ENCODE results near the gene TGM5. TPM values are rescaled to one million over a fixed set of nuclear protein-coding genes. Genes with fewer than 3 reads are reported as not detected.
"Not testable (repeated sequence)": the region's sequence is repeated elsewhere in the genome, so short reads cannot be mapped to it uniquely, and the experiment has no call there.

TGM5 gene
- polyA plus RNA-seq, 1 donor, result 0.08 TPM

DNA sequence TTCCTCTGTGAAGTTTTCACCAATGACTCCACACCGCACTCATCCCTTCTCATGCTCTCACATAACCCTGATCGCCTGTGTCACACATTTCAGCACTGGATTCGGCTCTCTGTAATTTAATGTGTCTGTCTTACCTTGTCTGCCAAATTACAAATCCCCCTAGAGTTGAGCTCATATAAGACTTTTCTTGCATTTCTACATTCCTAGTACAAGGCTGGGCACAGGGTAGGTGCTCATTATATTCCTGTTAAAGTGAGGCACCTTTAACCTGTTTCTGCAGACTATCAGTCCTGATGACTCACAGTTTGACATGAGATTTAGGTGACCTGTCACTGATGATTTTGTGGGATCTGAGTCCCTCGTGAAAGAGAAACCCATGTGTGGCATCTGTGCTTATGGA, 22.6 kb downstream of the TGM5 start:
- no peak for DNase-seq

DNA sequence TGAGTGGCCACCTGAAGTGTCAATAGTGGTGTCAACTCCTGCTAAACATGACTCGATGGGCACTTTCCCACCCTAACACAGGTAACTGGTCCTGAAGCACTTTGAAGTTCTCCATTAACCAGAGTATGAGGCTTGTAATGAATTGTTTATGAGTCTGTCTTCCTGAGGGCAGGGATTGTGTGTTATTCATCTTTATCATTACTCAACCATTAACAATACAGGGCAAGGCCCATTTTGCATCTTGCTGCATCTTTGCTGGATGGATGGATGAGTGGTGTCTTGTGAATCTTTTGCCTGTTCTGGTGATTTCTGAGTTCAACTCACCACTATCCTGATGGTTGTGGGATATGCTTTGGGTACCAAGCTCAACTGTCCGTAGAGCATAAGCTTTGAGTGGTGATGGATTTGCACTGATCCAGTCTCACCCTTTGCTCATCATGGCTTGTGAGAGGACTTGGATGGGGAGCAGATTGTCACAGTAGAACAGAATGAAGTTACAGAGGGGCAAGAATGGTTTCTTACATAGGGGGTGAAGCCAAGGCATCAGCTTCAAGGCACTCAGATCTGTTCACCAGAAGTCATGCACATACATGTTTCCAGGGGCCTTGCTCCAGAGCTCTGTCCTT, 23.6 kb downstream of the TGM5 start:
- DNase-seq, result no peak

DNA sequence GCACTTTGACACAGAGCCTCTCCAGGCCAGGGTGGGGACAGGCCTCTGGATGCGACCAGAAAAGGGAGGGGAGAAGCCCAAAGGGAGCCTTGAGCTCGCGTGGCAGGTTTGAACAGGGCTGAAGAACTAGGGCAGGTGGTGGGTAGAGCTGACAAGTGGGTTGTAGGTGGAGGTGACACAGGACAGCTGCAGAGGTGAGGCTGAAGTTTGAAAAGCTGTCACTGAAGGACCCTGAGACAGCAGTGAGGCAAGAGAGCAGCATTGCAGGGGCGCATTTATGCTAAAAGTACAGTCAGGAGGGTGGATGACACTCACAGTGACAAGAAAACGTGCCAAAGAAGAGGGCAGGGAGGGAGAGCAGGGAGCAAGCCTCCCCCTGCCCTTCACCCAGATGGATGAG, 24.1 kb downstream of the TGM5 start:
- DNase-seq, result no peak

DNA sequence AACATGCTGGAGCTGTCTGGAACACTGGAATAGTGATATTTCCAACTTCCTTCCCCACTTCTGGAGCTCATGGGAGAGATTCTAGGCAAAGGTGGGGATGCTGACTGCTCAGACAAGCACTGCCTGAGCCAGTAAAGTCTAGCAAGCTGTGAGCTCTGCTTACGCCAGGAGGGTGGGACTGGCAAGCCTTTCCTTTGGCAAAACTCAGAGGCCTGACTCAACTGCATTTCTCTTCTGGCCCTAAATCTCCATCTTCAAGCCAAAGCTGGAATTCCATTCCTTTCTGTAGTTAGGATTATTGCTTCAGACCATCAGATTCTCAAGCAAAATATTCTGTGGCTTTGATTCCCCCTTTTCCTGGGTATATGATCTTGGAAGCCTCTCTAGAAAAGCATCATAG, 25.6 kb downstream of the TGM5 start:
- peak; percentile 89 for DNase-seq

DNA sequence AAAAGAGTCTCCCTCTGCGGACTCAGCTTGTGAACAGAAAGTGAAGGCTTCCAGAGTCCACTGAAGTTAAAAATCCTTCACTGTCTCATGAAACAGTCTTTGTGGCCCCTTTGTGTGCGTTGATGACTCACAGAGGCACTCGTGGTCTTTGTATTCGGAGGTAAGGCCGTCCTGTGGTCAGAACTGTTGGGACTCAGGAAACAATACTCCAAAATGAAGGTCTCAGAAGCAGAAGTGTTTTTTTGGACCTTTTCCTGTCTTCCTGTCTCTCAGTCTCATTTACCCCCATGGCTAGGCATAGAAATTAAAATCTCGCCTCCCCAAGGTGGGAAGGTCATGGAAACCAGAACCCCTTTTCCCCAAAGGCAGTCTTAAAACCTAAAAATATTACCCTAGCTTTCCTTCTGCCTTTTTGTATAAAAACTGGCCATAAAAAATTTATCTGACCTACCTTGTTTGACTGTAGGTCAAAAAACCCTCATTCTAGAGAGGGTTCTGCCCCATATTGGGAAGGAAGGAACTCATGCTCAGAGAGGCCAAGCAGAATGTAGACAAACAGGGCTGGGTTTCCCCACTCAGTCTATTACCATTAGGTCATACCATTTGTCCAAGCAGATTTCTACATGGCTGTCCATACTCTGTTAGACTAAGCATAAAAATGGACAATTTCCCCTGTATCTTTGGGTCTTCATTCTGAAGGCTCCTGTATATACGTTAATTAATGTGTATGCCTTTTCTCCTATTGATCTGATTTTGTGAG, 26.8 kb downstream of the TGM5 start:
- no peak for DNase-seq

DNA sequence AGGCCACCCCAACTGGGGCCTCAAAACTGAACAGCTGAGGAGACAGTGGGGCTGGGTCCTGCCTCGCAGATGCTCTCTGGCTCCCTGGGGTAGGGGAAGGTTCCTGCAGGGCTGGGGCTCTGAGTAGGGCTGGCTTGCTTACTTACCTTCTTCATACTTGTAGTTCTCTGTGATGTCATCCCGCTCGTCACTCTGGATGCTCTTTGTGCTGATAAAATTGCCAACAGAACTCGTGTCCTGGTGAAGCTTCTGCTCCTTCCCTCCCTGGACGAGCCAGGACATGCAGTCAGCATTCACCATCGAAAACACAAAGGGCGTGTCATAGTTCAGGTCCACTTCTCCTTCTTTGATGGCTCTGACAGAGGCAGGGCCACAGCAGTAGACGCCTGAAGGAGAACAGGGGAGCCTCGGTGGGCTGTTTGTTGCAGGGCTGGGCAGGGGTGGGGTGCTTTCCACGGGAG, 28.0 kb downstream of the TGM5 start:
- DNase-seq, result no peak

DNA sequence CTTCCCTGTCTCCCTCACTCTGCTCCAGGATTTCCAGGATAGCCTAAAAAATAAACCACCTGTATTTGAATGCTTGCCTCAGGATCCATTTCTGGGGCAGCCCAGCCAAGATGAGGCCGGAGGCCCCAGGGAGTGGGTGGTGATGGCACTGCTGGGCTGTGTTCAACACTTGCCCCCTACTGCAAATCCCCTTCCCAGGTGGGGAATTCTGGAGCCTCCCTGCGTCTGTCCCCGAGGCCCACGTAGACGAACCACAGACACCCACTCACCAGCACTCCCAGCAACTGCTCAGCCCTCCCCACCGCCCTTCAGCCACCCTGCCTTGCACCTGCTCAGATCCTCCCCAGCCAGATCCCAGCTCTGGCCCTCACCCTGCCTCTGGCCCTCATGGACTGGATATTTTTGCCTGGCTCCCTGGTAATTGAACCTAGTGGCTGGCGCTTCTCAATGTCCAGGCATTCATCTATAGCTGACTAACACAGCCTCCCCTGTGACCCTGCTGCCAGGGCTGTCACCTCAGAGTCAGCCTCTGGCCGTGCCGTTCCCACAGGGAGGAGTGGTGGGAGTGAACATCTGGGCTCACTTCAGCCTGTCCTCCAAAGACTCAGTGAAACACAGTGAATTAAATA, 28.8 kb downstream of the TGM5 start:
- no peak for DNase-seq

DNA sequence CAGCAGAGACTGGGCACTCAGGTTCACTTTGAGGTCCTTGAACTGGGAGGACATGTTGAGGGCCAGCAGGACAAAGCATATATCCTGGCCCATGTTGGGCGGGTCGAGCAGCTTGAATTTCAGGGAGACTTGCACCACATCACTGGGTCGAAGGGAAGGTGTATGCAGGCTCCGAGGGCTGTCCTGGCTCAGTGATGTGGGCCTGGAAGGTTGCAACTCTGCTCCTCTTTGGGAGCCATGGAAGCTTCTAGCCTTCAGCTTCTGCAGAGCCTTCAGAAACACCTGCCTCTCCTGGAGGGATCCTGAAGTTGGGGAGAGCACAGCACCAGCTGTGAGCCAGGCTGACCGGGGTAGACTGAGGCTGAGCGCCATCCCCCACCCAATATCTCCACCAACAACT, 31.2 kb downstream of the TGM5 start:
- DNase-seq, result no peak

DNA sequence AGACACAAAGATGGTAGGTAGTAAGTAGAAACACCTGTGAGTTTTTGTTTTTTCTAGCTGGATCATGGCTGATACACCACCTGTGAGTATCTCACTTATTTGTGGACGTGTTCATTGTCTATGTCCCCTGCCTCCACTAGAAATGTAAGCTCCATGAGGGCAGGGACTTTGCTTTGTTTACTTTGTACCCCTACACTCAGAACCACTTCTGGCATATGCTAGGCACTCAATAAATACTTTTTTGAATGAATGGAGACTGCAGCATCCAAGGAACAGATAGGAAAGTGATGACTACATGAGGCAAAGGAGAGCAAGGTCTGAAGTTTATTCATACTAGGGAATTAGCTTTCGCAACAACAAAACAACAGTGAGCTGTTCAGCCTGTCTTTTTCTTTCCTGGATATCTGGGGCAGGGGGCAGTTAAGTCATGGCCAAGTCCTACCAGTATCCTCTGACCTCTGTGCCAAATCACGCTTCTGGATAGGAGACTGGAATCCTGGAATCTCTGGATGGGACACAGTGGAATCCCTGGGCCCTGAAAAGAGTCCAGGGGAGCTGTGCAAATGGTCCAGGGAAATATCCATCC, 34.3 kb downstream of the TGM5 start:
- no peak for DNase-seq

DNA sequence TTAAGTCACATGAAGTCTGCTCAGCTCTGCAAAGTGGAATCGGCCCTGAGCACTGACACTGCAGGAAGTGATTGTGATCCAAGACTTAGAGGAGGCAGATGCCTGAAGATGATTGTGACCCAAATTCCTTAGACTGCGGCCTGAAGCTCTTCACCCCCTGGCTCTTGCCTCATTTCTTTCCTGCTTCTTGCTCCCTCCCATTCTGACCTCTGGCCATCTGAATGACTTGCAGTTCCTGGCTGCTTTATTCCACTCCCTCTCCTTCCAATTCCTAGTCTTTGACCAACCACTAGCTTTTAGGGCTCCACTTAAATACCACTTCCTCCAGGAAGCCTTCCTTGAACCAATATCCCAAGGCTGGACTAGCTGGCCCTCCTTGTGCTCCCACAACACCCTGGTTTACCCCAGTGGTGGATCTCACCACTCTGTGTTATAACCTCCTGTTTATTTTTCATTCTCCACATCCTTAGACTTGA, 36.0 kb downstream of the TGM5 start:
- no peak for DNase-seq

DNA sequence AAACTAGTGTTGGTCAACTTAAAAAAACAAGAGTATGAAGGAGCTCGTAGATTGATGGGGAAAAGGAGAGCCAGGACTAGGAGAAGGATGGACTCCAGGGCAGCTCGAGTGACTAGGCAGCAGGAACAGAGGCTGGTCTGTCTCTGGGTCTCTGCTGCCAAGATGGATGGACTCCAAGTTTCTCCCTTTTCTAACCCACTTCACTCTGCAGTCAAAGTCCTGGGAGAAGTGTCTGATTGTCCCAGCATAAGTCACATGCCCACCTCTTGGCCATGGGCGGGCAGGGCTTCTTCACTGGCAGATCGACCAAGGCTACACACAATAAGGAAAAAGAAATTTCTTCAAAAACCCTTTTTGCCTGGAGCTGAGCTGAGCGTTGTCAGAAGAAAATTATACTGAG, 36.8 kb downstream of the TGM5 start:
- DNase-seq, result no peak

DNA sequence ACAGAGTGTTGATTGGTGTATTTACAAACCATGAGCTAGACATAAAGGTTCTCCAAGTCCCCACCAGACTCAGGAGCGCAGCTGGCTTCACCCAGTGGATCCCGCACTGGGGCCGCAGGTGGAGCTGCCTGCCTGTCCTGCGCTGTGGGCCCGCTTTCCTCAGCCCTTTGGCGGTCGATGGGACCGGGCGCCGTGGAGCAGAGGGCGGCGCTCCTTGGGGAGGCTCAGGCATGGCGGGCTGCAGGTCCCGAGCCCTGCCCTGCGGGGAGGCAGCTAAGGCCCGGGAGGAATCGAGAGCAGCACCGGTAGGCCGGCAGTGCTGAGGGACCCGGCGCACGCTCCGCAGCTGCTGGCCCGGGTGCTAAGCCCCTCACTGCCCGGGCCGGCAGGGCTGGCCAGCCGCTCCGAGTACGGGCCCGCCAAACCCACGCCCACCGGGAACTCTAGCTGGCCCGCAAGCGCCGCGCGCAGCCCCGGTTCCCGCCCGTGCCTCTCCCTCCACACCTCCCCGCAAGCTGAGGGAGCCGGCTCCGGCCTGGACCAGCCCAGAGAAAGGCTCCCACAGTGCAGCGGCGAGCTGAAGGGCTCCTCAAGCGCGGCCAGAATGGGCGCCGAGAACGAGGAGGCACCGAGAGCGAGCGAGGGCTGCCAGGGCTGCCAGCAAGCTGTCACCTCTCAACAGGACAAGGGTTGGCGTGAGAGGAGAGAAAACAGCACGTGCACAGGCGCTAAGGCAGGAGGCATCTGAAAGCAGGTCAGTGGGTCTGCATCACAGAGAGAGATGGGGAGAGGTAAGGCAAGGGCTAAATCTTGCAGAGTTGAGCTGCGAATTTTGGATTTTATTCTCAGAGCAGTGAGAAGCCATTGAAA, 40.1 kb downstream of the TGM5 start:
- no peak for DNase-seq

DNA sequence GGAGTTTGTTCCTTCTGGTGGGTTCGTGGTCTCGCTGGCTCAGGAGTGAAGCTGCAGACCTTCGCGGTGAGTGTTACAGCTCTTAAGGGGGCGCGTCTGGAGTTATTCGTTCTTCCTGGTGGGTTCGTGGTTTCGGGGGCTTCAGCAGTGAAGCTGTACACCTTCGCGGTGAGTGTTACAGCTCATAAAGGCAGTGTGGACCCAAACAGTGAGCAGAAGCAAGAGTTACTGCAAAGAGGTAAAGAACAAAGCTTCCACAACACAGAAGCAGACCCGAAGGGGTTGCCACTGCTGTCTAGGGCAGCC, 40.8 kb downstream of the TGM5 start:
- DNase-seq, result not testable (repeated sequence)

DNA sequence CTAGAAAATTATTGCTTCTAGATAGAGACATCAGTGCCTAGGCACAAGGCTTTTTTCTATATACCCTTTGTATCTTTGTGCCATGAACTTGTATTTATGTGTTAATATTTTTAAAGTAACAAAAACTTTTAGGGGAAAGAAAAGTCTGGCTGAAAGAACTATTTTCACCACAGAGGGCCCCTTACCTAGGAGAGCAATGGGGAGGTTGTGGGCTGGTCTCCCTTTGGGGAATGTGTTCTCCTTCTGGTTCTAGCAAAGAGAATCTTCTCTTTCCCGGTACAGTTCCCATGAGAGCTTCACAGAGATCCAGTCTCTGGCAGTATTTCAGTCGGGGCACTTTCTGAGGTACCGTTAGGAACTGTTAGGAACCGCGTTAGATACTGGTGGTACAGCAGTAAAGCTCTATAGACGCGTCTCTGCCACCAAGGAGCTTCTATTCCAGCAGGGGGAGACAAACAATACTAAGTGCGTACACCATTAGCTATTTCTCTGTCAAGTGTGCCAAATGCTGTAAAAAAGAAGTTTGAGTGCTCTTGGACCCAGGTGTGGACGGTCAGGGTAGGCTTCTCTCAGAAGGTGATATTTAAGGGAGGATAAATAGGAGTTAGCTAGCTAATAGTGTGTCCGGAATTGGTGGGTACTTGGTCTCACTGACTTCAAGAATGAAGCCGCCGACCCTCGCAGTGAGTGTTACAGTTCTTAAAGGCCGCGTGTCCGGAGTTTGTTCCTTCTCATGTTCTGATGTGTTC, 41.4 kb downstream of the TGM5 start:
- peak; percentile 69 for DNase-seq

DNA sequence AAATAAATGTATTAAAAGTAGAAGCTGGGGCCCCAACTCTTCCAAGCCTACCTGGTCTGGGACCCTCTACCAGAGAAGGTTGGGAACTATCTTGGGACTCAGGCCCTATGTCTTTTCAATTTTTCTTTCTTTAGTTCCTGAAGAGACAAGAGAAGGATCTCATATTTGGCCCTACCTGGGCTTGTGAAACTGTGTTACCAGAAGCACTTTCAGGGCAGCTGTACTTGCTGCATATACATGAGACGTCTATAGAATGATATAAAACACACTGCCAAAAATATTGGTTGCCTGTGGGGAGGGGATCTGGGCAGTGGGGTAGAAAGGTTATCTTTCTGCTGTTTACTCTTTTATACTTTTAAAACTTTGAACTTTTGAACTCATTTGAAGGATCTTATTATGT, 45.3 kb downstream of the TGM5 start:
- DNase-seq, result no peak

DNA sequence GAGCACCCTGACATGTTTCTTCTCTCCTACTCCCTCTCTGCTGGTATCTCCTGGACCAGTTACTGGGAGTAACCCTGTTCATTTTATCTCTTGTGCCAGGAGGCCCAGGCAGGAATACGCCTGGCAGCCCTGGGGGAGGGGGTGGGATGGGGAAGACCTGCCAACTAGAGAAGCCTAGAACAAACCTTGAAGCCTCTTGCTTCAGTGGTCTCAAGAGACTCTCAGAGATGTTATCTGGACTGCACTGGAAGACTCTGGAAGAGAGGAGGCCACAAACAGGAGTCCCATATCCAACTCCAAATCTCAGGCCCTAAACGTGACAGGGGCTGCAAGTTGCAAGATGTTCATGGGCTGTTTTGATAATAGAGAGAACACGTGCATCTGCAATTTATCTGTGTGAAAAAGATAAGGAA, 45.7 kb downstream of the TGM5 start, which contains the start of gene EPB42:
Gene EPB42, minus strand, starts transcription at position 28 of the 413 bp plus-strand sequence. CDS start 193 bp downstream, outside the sequence.
- DNase-seq, result no peak

DNA sequence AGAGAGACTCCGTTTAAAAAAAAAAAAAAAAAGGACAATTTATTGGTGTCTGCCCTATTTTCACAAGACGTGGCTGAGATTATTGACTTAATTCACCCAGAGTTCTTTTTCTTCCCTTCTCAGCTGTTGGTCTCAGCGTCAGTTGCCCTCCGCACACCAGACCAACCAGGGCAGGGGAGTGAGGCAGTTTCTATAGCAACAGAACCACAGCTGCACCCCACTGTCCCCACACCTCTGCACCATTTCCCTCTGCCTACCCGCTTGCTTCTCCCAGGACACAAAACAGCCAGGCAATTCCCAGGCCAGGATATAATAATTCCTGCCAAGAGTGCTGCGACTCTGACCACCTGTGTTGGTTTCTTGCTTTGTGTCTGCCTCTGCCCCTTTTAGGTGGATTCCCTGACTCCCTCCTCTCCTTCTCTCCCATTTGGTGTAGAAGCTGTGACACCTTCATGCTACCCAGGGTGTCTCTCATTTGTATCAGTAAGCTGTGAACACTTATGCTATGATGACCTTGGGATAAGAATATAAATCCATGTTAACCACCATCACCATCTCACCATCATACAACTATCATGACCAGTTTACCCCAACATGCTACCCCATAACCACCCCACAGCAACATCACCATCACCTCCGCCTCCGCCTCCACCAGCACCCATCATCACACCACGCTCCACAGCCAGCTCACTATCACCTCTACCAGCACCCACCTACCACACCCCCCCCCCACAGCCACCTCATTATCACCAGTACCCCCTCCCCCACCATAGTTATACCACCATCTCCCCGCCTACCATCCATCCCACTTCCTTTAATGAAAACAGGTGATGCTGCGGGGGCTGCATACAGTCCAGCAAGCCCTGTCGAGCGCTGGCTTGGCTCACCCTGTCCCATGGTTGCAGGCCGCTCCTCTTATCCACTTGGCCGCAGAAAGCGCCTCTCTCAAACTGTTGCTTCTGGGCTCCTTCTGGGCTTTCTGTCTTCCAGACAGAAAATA, 46.5 kb downstream of the TGM5 start:
- no peak for DNase-seq

DNA sequence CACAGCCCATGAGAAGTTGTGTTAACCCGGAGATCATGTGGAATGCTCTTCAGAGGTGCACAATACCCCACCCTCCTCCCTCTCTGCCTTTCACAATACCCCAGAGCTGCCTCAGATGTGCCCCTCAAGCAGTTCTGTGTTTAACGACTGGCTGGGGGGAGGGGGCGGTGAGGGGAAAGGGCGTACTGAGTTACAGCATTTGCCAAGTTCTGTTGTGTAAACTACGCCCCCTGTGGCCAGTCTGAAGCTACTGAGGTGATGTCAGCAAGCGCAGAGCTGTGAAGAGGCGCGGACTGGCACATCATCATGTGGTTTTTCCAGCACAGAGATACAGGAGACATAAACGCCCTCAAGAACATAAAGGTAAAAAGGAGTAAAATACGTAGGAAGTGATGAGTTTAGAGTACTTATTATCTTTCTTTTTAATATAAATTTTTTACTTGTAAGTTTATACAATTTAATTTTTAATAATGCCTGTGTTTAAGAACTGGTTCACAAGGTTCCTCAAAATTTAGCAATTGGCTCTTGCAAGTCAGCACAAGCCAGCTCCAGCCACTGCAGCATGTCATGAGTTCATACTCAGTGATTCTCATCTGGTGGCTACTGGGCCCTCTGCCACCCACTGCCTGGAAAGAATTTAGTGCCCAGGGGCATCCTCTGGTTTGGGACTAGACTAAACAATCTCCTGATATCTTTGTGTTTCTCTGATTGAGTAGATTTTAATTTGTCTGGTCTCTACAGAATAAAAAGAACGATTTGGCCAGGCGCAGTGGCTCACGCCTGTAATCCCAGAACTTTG, 47.6 kb downstream of the TGM5 start:
- DNase-seq, result no peak

DNA sequence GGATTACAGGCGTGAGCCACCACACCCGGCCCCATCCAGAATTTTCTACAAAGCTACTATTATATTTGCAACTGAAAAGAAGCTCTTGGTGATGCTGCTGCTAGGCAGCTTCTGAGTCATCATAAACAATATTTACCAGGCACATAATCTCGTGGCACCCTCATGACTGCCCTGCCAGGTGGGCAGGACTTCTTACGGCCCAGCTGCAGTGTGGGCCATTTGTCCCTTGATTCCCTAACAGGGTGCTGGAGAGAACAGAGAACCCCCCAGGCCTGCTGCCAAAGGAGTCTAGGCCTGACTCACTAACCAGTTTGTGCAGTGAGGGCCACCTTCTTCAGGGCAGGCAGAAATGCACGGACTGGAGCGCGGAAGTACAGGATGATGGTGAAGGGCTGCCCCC, 50.8 kb downstream of the TGM5 start:
- DNase-seq, result no peak
